GM19351 (cell line): ENCODE data around the gene TMPRSS12.
"Not testable (repeated sequence)": the region's sequence is repeated elsewhere in the genome, so short reads cannot be mapped to it uniquely, and the experiment has no call there.

ENCODE experiments used
- ATAC-seq: cut with Tn5 transposase; IDR thresholded peaks from one replicate; pipeline ENCODE4 v1.9.1; 2021; ENCODE audit warnings: mild to moderate bottlenecking, moderate library complexity; ENCODE audit not compliant: unreplicated experiment

The TMPRSS12 gene, protein sequence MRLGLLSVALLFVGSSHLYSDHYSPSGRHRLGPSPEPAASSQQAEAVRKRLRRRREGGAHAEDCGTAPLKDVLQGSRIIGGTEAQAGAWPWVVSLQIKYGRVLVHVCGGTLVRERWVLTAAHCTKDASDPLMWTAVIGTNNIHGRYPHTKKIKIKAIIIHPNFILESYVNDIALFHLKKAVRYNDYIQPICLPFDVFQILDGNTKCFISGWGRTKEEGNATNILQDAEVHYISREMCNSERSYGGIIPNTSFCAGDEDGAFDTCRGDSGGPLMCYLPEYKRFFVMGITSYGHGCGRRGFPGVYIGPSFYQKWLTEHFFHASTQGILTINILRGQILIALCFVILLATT

GRCh38 chr12:50842637-50843493, at the start of gene TMPRSS12:
TMPRSS12 (plus strand) TSS chr12:50842926; CDS start chr12:50842965, 39 bp downstream.
- no peak for ATAC-seq

- ATAC-seq = no peak
Measured at GRCh38 chr12:50799908-50800307, 42.8 kb upstream of the TMPRSS12 start.

DNA sequence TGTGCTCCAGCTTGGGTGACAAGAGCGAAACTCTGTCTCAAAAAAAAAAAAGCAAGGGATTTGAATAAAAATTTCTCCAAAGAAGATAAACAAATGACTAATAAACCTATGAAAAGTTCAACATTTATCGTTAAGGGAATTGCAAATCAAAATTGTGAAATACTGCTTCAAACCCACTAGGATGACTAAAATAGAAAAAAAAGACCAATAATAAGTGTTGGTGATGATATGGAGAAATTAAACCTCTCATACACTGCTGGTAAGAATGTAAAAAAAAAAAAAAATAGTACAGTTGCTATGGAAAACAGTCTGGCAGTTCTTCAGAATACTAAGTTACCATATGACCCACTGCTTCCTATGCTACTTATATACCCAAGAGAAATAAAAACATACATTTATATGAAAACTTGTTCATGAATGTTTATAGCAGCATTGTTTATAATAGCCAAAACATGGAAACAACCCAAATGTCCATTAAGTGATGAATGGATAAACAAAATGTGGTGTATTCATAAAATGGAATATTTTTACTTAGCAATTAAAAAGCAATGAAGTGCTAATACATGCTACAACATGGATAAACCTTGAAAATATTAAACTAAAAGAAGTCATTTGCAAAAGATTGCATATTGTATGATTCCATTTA, 39.4 kb upstream of the TMPRSS12 start:
- no peak for ATAC-seq

- ATAC-seq = no peak
Measured at GRCh38 chr12:50806176-50806575, 36.5 kb upstream of the TMPRSS12 start.

- ATAC-seq = not testable (repeated sequence)
Measured at GRCh38 chr12:50809131-50809530, 33.6 kb upstream of the TMPRSS12 start.

- ATAC-seq = not testable (repeated sequence)
Measured at GRCh38 chr12:50814921-50815320, 27.8 kb upstream of the TMPRSS12 start.

GRCh38 chr12:50820177-50820576, 22.5 kb upstream of the TMPRSS12 start:
- ATAC-seq = no peak

DNA sequence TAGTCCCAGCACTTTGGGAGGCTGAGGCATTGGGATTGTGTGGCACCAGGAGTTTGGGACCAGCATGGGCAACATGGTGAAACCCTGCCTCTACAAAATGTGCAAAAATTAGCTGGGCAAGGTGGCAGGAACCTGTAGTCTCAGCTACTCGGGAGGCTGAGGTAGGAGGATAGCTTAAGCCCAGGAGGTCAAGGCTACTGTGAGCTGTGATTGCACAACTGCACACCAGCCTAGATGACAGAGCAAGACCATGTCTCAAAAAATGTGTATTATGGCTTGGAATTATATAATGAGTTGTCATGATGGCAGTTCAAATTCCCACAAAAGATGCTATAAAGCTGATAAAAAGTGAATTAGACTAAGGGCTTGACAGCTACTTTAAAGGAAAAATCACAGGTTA, 20.6 kb upstream of the TMPRSS12 start:
- no peak for ATAC-seq

GRCh38 chr12:50823724-50824123, 19.0 kb upstream of the TMPRSS12 start:
- ATAC-seq = not testable (repeated sequence)

DNA sequence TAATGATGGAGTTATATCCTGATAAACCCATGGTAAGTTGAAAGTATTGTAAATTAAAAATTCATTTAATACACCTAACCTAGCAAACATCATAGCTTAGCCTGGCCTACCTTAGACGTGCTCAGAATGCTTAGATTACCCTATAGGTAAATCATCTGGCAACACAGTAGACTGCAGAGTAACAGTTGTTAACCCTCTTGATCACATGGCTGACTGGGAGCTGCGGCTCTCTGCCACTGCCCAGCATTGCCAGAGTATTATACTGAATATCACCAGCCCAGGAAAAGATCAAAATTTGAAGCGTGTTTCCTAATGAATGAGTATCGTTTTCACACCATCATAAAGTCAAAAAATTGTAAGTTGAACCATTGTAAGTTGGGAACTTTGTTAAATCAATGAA, 17.8 kb upstream of the TMPRSS12 start:
- ATAC-seq = no peak

- no peak for ATAC-seq
Measured at GRCh38 chr12:50825372-50825838, 17.3 kb upstream of the TMPRSS12 start.

- no peak for ATAC-seq
Measured at GRCh38 chr12:50828121-50828520, 14.6 kb upstream of the TMPRSS12 start.

GRCh38 chr12:50828886-50829285, 13.8 kb upstream of the TMPRSS12 start:
- no peak for ATAC-seq

DNA sequence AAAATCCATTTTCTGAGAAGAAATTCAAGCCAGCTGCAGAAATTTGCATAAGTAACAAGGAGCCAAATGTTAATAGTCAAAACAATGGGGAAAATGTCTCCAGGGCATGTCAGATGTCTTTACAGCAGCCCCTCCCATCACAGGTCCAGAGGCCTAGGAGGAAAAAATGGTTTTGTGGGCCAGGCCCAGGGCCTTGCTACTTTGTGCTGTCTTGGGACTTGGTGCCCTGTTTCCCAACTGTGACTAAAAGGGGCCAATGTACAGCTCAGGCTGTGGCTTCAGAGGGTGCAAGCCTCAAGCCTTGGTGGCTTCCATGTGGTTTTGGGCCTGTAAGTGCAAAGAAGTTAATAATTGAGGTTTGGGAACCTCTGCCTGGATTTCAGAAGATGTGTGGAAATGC, 8.9 kb upstream of the TMPRSS12 start:
- not testable (repeated sequence) for ATAC-seq

- ATAC-seq = no peak
Measured at GRCh38 chr12:50839042-50839441, 3.7 kb upstream of the TMPRSS12 start.

- ATAC-seq = no peak
Measured at GRCh38 chr12:50840809-50841487, 1.8 kb upstream of the TMPRSS12 start.

DNA sequence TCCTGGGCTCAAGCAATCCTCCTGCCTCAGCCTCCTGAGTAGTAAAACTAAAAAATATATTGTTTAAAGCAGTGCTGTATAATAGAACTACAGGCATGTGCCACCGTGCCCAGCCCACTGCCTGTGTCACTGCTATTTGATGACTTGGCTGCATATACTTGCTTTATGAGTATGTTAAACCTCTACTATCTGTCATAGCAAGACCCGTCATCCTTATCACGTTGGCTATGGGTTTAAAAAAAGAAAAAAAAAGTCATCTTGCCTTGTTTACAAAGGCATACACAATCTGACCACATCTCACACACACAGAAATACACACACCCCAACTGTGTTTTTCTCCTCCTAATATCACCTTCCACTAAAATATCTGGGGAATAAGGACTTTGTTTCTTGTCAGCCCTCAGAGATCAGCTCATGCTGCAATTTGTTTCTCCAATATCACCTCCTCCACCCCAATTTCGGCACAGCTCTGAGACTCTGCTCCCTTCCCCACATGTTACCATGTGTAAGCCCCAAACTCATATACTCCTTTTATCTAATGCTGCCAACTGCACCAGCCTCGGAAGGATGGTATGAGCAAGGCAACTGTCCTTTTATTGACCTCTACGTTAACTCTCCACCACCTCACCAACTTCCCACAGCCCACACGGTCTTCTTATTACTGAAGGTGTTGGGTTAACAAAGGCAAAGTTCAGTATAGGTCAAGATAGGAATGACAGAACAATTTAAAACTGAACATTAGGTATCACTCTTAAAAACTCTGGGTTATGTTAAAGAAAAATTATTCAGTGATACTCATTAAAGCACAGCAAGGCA, 802 bp upstream of the TMPRSS12 start:
- no peak for ATAC-seq

- no peak for ATAC-seq
Measured at GRCh38 chr12:50845021-50845647, 2.4 kb downstream of the TMPRSS12 start.

GRCh38 chr12:50848963-50849362, 6.2 kb downstream of the TMPRSS12 start:
- no peak for ATAC-seq
